HEK293 (cell line): ENCODE data around the gene SULT4A1.

Experiments used
- CTCF ChIA-PET: fragments of 350-600 bp; formaldehyde crosslinking; extraction: SDS; loops from one replicate; lab custom pipeline; 2021; ENCODE audit warnings: antibody characterized with exemption; lab: Yijun Ruan, JAX
- POLR2A ChIA-PET: fragments of 300-600 bp; formaldehyde crosslinking; extraction: SDS; loops from one replicate; lab custom pipeline; 2020; ENCODE audit warnings: antibody characterized with exemption, inconsistent platforms; lab: Yijun Ruan, JAX
- H3K27ac ChIP-seq: fragments of 200-500 bp; sonication (Bioruptor generic); 2 replicates; pipeline ENCODE4 v1.5.1; 2014; ENCODE audit warnings: low read depth, low read length, control low read depth, inconsistent platforms; ENCODE audit errors: extremely low read depth
- H3K36me3 ChIP-seq, 2 experiments: fragments of 200-500 bp in 1 of 2; sonication (Bioruptor generic) in 1 of 2; 1 replicate in 1 of 2; 2 replicates in 1 of 2; pipeline ENCODE4 v1.5.1; 2014 to 2017; ENCODE audit warnings: inconsistent platforms in 2 of 2, low read length in 2 of 2; ENCODE audit not compliant: control insufficient read depth in 2 of 2, insufficient read depth in 1 of 2
- H3K4me1 ChIP-seq: fragments of 200-500 bp; sonication (Bioruptor generic); 2 replicates; pipeline ENCODE4 v1.5.1; 2014; ENCODE audit warnings: mild to moderate bottlenecking, low read length, inconsistent platforms; ENCODE audit not compliant: control insufficient read depth, insufficient read depth
- H3K4me3 ChIP-seq: 2 replicates; pipeline ENCODE4 v1.5.1; 2011; ENCODE audit warnings: low read depth, mild to moderate bottlenecking, control low read depth, low read length, moderate library complexity
- H3K9me3 ChIP-seq: fragments of 200-500 bp; sonication (Bioruptor generic); 2 replicates; pipeline ENCODE4 v1.5.1; 2014; ENCODE audit warnings: low read depth, low read length, inconsistent platforms; ENCODE audit not compliant: control insufficient read depth, insufficient read depth
- CTCF ChIP-seq: fragments of 450-650 bp; formaldehyde crosslinking; IDR thresholded peaks from 2 replicates; pipeline ENCODE4 v1.5.1; 2016; ENCODE audit warnings: missing biosample characterization, missing genetic modification characterization
- HOXC10 ChIP-seq: sonication (generic); formaldehyde crosslinking; IDR thresholded peaks from 2 replicates; pipeline ENCODE4 v1.8.1; 2023; ENCODE audit warnings: mild to moderate bottlenecking, missing genetic modification reagents
- OSR2 ChIP-seq: fragments of 450-650 bp; formaldehyde crosslinking; IDR thresholded peaks from 2 replicates; pipeline ENCODE4 v1.5.1; 2016; ENCODE audit warnings: missing biosample characterization, missing genetic modification characterization
- PRDM10 ChIP-seq: fragments of 450-650 bp; formaldehyde crosslinking; IDR thresholded peaks from 2 replicates; pipeline ENCODE4 v1.5.1; 2016; ENCODE audit warnings: missing biosample characterization, missing genetic modification characterization
- SETDB1 ChIP-seq: IDR thresholded peaks from one replicate; pipeline ENCODE4 v1.6.1; 2017; ENCODE audit warnings: mild to moderate bottlenecking, low read length, moderate library complexity, mixed read lengths; ENCODE audit not compliant: insufficient read length
- ZBTB44 ChIP-seq: fragments of 450-650 bp; IDR thresholded peaks from 2 replicates; pipeline ENCODE4 v1.5.1; 2018; ENCODE audit warnings: missing biosample characterization, mild to moderate bottlenecking, missing genetic modification characterization
- ZBTB7A ChIP-seq: fragments of 450-650 bp; formaldehyde crosslinking; IDR thresholded peaks from 2 replicates; pipeline ENCODE4 v1.5.1; 2016; ENCODE audit warnings: low read depth, missing biosample characterization, missing genetic modification characterization
- ZEB2 ChIP-seq: fragments of 450-650 bp; formaldehyde crosslinking; IDR thresholded peaks from 2 replicates; pipeline ENCODE4 v1.5.1; 2016; ENCODE audit warnings: missing biosample characterization, missing genetic modification characterization
- ZNF138 ChIP-seq: fragments of 450-650 bp; formaldehyde crosslinking; IDR thresholded peaks from 2 replicates; pipeline ENCODE4 v1.5.1; 2016; ENCODE audit warnings: missing biosample characterization, missing genetic modification characterization, borderline replicate concordance
- ZNF2 ChIP-seq: fragments of 450-650 bp; formaldehyde crosslinking; IDR thresholded peaks from 2 replicates; pipeline ENCODE4 v1.5.1; 2016; ENCODE audit warnings: missing biosample characterization, missing genetic modification characterization
- ZNF335 ChIP-seq: fragments of 450-650 bp; formaldehyde crosslinking; conservative IDR thresholded peaks from 2 replicates; pipeline ENCODE4 v1.5.1; 2016; ENCODE audit warnings: missing biosample characterization, missing genetic modification characterization
- ZNF639 ChIP-seq: fragments of 450-650 bp; formaldehyde crosslinking; IDR thresholded peaks from 2 replicates; pipeline ENCODE4 v1.5.1; 2016; ENCODE audit warnings: missing biosample characterization, missing genetic modification characterization
- ZNF747 ChIP-seq: fragments of 450-650 bp; formaldehyde crosslinking; IDR thresholded peaks from 2 replicates; pipeline ENCODE4 v1.5.1; 2016; ENCODE audit warnings: missing biosample characterization, missing genetic modification characterization
- ZNF76 ChIP-seq: fragments of 450-650 bp; formaldehyde crosslinking; IDR thresholded peaks from 2 replicates; pipeline ENCODE4; 2016; ENCODE audit warnings: low read depth, missing biosample characterization, missing genetic modification characterization, borderline replicate concordance
- TF ChIP-seq, protein P1 (sequence below): fragments of 450-650 bp; formaldehyde crosslinking; IDR thresholded peaks from 2 replicates; pipeline ENCODE4 v1.5.1; 2016; ENCODE audit warnings: missing biosample characterization, missing genetic modification characterization, borderline replicate concordance

The SULT4A1 gene

DNA sequence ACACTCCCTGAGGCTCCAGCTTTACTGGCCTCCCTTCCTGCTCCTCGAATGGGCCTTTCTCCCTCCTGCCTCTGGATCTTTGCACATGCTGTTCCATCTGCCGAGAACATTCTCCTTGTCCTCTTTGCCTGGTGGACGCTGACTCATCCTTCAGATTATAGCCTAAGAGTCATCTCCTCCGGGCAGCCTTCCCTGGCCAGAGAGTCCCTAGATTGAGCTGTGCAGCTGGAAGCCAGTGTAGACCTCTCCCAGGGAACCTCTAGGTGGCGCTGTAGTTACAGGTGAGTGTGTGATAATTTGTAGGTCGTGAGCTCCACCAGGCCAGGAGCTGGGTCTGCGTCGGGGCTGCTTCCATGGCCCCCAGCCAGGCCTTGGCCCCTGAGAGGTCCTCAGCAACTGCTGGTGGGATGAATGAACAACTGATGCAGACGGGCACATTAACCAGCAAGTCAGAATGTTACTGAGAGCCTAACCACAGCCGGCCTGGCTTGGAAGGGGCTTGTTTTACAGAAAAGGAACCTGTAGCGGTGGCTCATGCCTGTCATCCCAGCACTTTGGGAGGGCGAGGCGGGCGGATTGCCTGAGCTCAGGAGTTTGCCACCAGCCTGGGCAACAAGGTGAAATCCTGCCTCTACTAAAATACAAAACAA lies 20.8 kb upstream of the SULT4A1 start (continued):
- TF ChIP-seq CTCF (tag by site-specific recombination) (peak; percentile 73), ZNF76 (tag by site-specific recombination) (peak; percentile 7; the same call in 1 of the 2 replicates), PRDM10 (tag by site-specific recombination) (no peak), ZNF2 (peak; percentile 67; the same call in 1 of the 2 replicates), ZNF639 (tag by site-specific recombination) (0 out of 2 replicates have a peak, but pooled peaks have one; percentile 24), ZEB2 (tag by site-specific recombination) (peak; percentile 75), ZNF747 (no peak), HOXC10 (CRISPR knock-in tag) (no peak), ZBTB7A (tag by site-specific recombination) (no peak; the same call in 1 of the 2 replicates), SETDB1 (peak; percentile 36), OSR2 (no peak)
- TF ChIP-seq, protein P1, sequence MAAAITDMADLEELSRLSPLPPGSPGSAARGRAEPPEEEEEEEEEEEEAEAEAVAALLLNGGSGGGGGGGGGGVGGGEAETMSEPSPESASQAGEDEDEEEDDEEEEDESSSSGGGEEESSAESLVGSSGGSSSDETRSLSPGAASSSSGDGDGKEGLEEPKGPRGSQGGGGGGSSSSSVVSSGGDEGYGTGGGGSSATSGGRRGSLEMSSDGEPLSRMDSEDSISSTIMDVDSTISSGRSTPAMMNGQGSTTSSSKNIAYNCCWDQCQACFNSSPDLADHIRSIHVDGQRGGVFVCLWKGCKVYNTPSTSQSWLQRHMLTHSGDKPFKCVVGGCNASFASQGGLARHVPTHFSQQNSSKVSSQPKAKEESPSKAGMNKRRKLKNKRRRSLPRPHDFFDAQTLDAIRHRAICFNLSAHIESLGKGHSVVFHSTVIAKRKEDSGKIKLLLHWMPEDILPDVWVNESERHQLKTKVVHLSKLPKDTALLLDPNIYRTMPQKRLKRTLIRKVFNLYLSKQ (tag by site-specific recombination), result no peak

DNA sequence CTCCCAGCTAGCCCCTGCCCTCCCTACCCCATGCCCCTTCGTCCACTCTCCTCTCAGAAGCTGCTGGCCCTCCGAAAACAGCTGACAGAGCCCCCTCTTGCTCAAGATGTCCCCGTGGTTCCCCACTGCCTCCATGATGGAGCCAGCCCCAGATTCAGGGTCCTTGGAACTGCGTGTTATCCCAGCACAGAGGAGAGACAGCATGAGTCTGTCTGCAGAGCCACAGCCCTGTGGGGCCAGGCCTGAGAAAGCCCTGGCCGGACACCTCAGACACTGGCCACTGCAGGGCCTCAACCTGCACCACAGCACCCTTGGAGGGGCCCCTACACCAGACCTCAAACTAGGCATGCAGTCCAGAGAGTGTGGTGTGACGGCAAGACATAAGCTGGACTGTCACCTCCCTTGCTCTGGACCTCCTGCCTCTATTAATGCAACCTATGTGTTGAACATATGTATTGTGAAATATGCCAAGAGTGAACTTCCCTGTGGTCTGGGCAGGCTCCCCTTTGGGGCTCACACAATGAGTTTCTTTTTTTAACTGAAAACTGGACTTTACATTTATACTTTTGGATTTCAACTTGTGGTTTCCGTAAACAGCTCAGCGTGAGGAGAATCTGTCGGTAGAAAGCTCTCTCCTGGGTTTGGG lies 19.9 kb upstream of the SULT4A1 start:
- POLR2A ChIA-PET, result interaction anchor here (1.1 kb wide), 1 partner anchor 70 kb away, joined by 4 read pairs; the partner anchor contains the start of gene EFCAB6
- Histone ChIP-seq H3K27ac (no peak overlapping the region), H3K36me3 (no peaks in the 10 kb centered on the region), H3K4me3 (no peak overlapping the region), H3K4me1 (no peaks in the 10 kb centered on the region), H3K9me3 (no peaks in the 10 kb centered on the region)
- TF ChIP-seq ZNF138 (tag by site-specific recombination) (no peak), ZNF335 (tag by site-specific recombination) (no peak), ZBTB44 (tag by site-specific recombination) (no peak)
- CTCF ChIA-PET, result interaction anchor here (0.6 to 4.6 kb wide), 37 partner anchors 9 to 1340 kb away, joined by 3 to 109 read pairs (median 4); partner anchors contain the start of genes PNPLA5 and SULT4A1
